D341Med (cell line): ENCODE measurements around the gene CDK3.

Experiments used
- DNase-seq: peaks from one replicate; pipeline ENCODE4 v3.0.0; 2012; ENCODE audit warnings: low spot score

Gene CDK3

DNA sequence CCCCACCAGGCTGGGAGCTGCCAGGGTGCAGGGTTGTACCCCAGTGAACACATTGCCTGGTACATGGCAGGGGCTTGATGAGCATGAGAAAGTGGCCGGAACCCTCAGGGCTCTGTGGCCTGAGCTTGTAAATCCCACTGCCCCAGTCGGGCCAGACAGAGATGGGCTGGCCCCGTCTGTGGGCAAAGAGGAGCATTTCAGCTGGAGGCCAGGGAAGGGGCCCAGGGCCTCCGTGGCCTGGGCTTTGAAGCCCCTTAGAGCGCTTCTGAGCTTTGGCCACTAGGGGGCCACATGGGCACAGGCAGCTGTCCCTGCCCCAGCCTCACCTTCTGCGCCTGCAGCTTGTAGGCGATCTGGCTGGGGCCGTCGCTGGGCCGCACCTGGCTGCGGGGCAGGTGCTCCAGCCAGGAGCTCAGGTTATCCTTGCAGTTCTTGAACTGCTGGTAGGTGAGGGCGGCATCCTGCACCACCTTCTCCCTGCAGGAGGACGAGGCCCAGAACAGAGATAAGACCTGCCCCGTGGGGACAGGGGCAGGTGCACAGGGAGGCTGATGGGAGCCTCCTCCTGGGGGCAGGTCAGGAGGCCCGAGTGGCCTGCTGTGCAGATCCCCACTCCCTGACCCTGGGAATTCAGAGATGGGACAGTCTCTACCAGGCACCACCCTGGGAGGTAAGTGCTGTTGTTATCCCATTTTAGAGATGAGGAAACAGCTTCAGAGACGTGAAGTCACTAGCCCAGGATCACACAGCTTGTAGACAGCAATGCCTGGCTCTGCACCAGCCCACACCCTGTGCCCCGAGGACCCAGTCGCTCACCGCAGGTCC is 13.7 kb downstream of the CDK3 start:
- DNase-seq = peak; percentile 97

DNA sequence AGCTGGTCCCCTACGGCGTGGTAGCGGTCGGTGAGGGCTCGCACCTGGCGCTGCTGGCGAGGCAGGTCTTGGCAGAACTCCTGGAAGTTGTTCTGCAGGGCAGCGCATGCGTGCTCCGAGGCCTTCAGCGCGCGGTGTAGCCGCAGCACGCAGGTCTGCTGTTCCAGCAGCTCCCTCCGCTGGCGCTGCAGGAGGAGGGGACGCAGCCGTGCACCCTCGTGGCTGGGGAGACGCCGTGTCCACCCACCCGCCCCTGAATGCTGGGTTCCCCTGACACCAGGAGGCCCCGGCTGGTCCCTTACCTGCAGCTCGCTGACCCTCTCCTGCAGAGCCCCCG is 14.2 kb downstream of the CDK3 start:
- DNase-seq = no peak

DNA sequence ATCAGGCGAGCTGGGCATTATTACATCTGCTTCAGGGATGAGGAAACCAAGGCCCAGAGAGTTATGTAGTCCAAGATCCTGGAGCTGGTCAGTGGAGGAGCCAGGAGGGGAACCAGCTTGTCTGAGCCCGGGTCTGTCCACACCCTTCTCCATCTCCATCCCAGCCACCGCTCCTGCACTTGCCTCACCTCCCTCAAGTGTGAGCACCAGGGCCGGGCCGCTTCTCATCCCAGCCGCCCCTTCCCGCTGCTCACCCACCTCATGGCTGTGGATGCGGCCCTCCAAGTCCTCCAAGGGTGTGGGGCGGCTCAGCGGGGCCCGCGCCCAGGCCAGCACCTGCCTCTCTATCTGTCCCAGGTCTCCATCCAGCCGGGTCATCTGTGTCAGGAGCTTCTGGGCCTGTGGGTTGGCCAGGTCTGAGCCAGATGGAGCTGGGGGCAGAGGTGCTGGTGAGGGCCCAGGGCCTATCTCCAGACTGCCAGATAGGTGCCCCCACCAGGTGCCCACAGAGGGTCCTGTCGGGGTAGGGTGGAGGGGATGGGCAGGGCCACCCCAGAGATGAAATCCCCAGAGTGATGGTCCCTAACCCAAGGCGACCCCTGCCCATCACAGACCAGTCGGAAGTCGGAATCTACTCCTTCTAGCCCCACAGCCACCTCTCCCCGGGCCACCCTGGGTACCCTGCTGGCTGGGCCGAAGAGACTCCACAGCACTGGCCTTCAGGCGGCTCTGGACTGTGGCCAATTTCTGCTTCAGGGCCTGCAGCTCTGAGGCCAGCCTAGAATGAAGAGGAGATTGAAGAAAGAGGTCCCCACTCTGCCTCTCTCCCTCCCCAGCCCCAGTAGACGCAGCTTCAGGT is 17.1 kb downstream of the CDK3 start:
- DNase-seq = no peak

DNA sequence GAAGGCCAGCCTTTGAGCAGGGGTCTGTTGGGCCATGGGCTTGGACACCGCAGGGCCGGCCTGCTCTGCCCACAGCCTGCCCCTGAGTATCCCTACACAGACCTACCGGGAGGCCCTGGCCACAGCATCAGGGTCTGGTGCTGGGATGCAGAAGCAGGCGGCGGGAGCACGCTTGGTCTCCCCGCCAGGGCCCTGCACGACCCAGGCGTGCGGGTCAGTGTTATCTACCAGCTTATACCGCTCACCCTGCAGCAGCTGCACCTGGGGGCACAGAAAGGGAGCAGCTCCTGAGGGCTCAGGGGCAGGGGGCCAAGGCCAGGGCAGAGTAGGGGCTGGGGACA is 17.7 kb downstream of the CDK3 start:
- no peak for DNase-seq

- no peak for DNase-seq
Measured at GRCh38 chr17:76018801-76019200, 18.1 kb downstream of the CDK3 start.

DNA sequence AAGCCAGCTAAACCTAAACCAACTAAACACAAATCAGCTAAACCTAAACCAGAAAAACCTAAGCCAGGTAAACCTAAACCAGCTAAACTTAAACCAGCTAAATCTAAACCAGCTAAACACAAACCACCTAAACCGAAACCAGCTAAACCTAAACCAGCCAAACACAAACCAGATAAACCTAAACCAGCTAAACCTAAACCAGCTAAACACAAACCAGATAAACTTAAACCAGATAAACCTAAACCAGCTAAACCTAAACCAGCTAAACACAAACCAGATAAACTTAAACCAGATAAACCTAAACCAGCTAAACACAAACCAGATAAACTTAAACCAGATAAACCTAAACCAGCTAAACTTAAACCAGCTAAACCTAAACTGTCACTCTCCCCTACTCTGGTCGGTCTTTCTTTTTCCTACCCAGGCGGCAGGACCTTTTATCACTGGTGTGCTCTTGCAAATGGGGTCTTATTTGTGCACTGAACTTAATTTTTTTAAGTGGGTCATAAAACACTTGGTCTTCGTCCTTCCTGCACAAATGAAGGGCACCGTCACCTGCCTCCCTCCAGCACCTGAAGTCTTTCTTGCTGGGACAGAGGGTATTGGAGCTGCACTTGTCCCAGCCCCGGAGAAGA is 19.3 kb downstream of the CDK3 start:
- no peak for DNase-seq

DNA sequence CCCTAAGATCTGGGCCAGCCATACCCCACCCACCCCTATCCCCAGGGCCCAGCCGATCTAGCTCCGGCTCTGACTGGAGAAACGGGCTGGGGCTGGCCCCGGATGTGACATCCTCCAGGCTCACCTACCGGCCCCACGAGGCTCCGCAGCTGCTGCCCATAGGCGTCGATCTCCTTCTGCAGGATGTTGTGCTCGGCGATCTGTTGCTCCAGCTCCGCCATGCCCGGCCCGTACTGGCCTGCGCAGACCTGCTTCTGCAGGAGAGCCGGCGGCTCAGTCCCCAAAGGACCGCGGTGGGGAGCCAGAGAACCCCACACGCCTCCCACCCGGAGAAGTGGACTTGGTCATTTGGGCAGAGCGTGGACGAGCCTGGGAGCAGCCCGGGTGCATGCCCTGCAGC is 21.6 kb downstream of the CDK3 start:
- no peak for DNase-seq

DNA sequence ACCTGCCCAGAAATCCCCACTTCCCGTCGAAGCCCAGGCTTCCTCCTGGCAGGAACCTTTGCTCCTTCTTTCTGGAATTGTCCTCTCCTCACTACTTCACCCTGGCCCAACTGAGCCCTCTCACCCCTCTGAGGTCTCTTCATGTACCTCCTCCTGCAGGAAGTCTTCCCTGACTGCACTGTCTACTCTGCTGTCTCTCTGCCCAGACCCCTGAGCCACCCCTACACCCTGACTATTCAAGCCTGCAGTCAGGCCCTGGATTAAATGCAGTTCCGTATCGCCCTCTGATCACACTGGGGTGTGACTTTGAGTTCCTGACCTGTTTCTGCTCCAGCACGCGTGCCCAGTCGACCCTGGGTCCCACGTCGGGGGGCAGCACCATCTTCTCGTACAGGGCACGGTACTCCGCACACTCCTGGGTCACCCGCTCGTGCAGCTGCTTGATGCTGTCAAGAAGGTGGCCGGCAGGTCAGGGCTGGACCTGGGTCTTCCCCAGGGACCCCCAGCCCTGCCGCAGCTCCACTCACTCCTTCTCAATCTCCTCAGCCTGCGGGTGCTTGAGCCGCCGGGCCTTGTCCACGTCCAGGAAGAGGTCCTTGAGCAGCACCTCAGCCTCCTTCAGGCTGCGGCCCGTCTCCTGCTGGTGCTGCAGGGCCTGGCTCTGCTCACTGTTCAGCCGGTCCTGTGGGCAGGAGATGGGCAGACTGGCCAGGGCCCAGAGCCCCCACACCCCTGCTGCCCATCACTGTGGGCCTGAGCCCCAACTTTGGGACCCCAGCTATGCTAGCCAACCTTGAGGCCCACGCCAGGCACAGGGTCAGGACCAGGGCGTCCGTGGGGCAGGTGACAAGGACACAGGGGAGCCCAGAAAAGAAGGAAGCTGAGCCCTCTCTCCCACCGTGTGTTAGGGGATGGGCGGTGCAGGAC is 22.6 kb downstream of the CDK3 start:
- DNase-seq = no peak

GRCh38 chr17:76023900-76024237 is 23.2 kb downstream of the CDK3 start:
- no peak for DNase-seq

DNA sequence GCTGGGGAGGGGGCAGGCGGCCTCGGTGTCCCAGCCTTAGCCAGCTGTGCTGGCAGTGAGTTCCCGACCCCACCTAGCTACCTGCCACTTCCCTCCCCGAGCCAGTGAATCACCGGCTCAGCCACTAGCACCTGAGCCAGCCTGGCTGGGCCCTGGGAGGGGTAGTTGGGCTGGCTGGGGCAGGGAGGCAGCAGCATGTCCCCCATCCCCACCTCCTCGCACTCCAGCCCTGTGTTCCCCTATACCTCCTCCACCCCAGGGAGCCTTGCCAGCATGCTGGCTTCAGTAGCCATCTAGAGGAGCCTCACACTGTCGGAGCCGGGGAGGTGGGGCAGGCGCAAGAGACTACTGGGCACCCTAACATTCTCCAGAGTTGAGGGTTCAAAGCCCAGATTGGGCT is 23.7 kb downstream of the CDK3 start:
- no peak for DNase-seq

GRCh38 chr17:76025294-76025693 is 24.6 kb downstream of the CDK3 start:
- DNase-seq = no peak

DNA sequence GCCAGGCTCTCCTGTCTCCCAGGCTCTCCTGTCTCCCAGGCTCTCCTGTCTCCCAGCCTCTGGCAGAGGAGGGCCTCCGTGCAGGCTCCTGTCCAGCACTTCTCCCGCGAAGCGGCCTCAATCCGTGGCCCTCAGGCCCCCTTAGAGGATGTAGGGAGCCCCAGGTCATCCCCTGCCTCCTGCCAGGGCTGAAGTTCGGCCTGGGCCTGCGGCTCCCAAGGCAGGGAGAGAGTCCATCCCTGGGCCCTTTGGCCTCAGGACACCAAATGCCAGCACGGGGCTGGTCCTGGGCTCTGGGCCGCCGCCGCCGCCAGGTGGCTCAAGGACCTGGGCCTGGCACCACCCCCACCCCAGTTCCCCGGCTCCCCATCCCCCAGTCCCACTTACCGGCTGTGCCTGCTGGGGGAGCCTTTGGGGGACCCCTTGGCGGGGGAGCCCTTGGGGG is 26.1 kb downstream of the CDK3 start:
- no peak for DNase-seq

DNA sequence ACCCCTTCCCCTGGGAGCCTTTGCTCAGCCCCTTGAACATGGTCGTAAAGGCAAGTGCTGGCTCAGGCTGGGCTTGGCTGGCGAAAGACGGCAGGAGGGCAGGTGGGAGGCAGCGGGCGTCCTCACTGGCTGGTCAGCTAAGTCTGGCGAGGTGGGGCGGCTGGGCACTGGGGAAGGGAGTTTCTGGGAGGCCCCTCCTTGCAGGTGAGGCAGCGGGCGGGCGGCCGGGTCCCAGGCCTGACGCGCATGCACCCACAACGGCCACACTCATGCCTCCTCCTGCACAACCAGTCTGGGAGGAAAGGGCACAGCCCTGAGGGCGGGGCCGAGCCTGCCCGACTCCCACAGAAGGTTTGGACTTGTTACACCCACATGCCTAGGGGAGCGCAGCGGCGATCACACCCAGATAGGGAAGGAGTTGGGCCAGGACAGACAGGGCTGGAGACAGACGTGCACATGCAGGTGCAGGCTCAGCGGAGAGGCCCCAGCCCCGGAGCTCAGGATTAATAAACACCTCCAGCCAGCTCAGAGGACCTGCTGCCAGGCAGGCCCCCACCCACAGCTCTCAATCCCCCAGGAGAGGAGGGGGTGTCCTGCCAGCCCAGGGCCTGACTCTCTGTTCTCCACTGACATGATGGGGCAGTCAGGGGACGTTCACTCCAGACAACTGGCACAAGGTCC is 26.6 kb downstream of the CDK3 start, which contains the start of gene EVPL:
TSS of gene EVPL (minus strand) at position 148 of the 681 bp plus-strand sequence. CDS start at position 40, 108 bp downstream.
- no peak for DNase-seq

DNA sequence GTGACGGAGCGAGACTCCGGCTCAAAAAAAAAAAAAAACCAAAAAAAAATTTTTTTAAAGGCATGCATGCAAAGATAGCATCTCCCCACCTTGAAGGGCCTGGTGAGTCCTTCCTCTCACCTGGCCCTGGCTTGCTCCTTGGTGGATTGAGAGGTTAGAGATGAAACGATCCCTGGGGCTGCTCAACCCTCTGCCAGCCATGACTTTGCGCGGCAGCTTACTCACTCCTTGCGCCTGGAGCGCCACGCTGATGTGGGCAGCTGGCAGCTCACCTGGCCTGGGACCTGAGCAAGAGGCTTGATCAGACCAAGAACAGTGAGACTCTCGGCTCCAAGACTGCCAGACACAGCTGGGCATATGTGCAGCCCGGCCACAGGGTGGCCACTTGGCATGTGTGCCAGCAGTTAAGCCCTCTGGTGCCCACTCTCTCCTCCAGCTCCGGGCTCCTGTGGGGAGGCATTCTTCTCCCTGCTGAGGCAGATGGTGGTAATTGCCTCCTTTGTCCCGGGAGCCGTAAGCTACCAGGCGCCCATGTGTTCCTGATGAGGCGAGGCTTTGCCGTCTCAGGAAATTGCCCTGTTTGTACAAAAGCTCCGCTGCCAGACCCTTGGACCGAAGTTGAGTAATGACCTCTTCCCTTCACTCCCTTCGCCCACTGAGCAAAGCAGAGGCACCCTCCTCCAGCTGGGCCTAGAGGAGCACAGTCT is 31.6 kb downstream of the CDK3 start:
- DNase-seq = no peak

DNA sequence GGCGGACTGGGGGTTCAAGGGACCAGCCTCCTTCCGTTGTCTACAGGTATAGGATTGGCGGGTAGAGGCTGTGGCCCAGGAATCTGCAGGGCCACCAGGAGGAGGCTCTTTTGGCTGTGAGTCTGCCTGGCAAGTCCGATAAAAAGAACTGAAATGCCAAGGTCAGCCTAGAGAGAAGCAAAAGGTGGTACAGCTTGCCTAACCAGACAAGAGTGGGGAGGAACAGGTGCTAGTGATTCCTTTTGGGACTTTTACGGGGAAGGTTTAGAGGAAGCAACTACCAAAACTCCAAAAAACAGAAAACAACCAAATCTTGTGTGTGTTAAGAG is 32.1 kb downstream of the CDK3 start:
- no peak for DNase-seq

DNA sequence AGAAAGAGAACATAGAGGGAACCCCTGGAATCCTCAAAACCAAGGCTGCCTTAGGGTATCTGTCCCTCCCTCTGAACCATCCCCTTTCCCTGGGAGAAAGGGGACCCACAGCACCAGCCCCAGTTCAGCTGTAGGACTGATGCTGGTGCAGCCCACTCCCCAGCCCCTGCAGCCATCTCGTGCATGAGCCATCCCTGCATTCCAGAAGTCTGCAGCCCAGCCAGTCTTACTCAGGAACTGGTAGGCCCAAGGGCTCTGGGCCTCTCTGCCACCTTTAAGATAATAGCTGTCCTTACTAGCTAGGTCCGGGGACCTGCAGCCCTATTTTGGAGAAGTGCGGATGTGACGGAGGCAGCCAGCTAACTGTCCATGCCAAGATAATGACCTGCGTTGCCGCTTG is 32.5 kb downstream of the CDK3 start:
- no peak for DNase-seq

DNA sequence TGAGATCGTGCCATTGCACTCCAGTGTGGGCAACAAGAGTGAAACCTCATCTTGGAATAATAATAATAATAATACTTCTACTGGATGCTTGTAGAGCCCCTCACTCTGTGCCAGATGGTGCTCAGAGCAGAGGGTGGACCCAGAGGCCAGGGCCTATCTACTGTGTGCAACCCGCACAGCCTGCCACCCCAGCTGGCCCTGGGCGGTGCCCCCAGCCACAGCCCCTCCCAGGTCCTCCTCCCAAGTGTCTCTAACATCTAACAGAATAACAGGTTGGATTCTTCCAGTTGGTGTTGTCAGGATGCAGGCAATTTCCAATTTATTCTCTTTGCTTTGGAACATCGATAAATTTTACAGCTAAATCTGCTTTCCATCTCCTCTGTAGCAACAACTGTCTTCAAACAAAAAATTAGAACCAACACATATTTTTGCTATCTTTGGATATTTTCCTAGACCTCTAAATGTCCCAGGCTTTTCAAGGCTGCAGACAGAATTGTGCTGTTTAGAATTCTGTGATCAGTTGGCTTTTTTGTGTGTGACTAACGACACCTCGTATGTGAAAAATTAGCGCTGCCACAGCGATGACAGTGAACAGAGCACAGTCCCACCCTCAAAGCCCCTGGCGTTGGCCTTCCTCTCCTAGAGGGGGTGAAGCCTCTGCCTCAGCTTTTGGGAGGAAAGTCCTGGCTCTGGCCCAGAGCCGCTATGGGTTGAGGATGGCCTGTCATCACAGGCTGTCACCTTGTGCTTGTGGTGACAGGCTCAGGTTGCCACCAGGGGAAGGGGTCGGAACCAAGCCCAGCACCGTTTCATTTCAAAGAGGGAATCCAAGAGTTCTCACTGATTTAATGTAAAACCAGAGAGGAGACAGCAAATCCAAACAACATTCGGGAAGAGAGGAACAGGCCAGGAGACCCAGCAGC is 34.0 kb downstream of the CDK3 start:
- no peak for DNase-seq

DNA sequence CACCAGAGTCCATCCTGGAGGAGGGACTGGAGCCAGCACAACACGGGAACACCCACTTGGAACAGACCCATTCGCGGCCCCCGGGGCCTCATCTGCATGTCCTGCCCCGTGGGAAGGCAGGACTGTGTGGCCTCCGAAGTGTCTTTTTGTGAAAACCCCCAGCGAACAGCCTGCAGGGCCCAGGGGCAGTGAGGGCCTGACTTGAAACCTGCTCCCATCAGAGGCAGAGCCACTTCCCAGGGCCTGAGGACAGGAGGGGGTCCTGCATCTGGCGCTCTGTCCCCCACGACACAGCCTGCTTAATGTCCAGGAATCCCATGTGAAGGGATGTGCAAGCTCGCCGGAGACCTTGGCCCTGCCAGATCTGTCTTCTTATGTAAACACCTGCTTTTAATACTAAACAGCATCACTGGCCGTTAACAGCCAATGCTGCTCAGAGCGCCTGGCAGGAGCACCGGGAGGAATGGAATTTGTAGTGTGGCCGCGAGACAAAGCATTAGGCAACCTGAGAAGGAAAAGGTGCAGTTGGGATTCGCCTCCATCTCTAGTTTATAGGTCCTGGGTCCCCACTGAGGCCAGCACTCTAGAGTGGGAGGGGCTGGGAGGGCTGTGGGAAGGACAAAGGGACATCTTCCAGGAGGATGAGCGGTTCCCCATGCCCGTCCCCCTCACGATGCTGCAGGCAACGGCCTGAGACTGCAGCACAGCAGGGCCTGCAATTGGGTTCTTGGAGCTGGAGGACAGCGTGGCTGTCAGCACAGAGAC is 36.0 kb downstream of the CDK3 start:
- DNase-seq = no peak

DNA sequence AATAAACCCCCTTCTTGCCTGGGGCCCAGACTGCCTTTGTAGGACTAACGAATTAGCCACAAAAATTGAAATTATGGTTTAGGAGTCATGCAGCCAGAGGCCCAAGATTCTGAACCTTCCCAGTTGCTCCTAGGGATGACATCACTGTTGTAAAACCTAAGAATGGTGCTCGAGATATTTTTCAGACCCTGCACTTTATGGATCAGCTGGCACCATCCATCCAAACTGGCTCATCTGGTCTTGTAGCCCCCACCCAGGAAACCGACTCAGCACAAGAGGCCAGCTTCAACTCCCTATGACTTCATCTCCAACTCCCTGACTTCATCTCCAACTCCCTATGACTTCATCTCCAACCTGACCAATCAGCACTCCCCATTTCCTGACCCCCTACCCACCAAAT is 37.4 kb downstream of the CDK3 start:
- no peak for DNase-seq
